GM12872 (cell line): ENCODE results near the gene CAPN3.

ENCODE experiments used
- TF ChIP-seq, protein P1 (sequence below): IDR thresholded peaks from 3 replicates; pipeline ENCODE4 v1.5.1; 2011; ENCODE audit warnings: low read depth, mild to moderate bottlenecking, low read length, moderate library complexity; ENCODE audit not compliant: insufficient read depth

The CAPN3 gene

DNA sequence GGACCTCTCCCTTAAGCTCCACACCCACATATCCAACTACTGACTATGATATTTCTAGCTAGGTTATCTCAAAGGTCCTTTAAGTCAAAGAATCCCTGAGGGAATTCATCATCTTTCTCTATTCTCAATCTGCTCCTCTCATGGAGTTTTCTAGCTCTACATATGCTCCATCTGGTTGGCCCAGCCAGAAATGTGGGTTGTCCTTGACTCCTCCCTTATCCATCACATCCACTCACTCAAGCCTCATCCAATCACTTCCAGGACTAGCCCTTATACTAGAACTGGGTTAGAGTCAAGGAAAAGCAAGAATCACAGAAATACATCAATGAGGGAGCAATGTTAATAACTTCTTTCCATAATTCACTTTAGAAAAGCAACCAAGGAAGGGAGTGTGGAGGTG is 86.2 kb downstream of the CAPN3 start:
- TF ChIP-seq, protein P1, sequence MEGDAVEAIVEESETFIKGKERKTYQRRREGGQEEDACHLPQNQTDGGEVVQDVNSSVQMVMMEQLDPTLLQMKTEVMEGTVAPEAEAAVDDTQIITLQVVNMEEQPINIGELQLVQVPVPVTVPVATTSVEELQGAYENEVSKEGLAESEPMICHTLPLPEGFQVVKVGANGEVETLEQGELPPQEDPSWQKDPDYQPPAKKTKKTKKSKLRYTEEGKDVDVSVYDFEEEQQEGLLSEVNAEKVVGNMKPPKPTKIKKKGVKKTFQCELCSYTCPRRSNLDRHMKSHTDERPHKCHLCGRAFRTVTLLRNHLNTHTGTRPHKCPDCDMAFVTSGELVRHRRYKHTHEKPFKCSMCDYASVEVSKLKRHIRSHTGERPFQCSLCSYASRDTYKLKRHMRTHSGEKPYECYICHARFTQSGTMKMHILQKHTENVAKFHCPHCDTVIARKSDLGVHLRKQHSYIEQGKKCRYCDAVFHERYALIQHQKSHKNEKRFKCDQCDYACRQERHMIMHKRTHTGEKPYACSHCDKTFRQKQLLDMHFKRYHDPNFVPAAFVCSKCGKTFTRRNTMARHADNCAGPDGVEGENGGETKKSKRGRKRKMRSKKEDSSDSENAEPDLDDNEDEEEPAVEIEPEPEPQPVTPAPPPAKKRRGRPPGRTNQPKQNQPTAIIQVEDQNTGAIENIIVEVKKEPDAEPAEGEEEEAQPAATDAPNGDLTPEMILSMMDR = no peak

- TF ChIP-seq, protein P1 = no peak
Observed at GRCh38 chr15:42447599-42447998, 88.3 kb downstream of the CAPN3 start.

DNA sequence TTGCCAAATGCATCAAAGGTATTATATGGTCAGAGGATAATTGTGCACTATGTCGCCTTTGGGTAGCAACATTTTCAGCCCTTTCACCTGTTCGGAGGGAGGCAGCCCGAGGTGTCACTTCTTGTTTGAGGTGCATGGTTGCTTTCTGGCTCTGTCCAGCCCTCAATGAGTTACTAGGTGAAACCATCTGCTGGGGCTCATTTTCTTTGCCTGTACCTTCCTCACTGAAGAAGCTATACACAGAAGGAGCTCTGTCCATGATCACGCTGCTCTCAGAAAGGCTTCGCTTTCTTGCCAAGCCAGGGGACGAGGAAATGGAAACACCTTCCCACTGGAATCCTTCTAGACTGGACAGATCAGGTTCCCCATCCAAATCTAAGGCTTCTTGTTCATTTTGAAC is 89.0 kb downstream of the CAPN3 start:
- TF ChIP-seq, protein P1 = no peak

GRCh38 chr15:42449770-42450424 is 90.6 kb downstream of the CAPN3 start:
- TF ChIP-seq, protein P1 = no peak

DNA sequence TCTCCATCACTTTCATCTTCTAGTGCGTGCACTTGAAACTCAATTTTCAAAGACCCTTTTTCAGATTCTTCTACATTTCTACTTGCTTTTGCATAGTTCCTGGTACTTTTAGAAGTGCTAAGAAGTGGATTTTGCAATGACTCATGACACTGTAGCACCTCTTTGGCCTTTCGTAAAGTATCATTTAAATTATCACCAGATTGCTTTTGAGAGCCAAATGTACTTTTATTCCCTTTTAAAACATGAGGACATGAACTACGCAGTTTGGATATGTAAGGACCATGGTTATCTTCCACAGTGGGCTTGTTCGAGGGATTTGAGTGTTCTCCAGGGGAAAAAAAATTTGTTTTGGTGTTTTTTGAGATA is 91.1 kb downstream of the CAPN3 start:
- TF ChIP-seq, protein P1 = no peak

- TF ChIP-seq, protein P1 = no peak
Observed at GRCh38 chr15:42453826-42454225, 94.5 kb downstream of the CAPN3 start.

DNA sequence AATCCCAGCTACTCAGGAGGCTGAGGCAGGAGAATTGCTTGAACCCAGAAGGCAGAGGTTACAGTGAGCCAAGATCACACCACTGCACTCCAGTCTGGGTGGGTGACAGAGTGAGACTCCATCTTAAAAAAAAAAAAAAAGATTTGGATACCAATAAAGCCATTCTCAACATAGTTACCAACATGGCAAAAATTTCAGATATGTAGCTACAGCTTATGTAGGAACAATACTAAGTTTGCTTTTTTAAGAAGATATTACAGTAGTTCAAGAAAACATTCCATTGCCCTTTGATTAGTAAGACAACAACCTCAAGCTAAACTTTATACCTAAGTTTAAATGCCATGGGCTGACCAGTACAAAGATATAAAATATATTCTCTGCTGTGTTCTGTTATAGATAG is 97.2 kb downstream of the CAPN3 start:
- TF ChIP-seq, protein P1 = no peak
